IPS-11a (cell line): ENCODE measurements around the gene C1GALT1C1.
"Not testable (repeated sequence)": the region's sequence is repeated elsewhere in the genome, so short reads cannot be mapped to it uniquely, and the experiment has no call there.

Source experiments
- H3K4me3 ChIP-seq: one replicate; pipeline ENCODE4 v1.5.1; 2013; ENCODE audit warnings: low read depth, low read length, control low read depth

The C1GALT1C1 gene

DNA sequence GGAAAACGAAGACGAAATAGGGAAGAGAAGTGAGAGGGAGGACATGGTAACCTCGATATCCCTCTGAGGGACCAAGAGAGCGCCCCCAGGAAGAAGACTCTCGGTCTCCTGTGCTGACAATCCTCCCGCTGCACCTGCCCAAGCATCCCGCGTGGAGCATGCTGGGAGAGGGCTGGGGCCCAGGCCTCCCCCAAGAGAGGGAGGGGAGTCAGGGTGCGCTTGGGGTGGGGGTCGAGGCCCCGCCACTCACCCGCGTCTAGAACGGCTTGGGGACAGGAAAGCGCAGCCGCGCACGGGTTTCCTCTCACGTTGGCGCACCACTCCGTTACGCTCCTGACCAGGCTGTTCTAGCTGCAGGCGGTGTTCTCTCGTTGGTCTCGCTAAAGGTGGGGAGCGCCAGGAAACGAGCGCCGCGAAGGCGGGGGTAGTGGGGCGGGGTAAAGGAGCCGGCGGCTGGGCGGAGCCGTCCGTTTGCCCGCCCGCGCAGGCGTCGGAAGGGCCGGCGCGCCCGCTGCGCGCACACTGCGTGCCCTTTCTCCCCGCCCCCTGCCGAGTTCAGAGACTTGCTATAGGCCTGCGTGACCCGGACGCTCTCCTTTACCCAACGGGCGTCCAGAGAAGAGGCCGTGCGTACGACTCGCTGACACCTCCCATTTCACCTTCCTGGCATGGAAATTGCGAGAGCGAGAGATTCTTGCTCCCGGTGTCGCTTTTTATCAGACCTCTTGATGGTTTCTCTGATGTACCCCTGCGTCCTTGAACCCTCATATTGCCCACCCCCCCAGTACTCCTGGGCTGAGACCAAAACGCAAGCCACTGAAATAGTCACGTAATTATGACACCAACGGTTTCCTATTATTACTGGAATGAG lies at the start of gene C1GALT1C1:
Gene C1GALT1C1 (minus strand): TSS at position 388 of the 871 bp plus-strand sequence. CDS start 2,888 bp downstream, outside the sequence.
- H3K4me3 ChIP-seq: peak within 1 kb of the TSS; percentile 60

DNA sequence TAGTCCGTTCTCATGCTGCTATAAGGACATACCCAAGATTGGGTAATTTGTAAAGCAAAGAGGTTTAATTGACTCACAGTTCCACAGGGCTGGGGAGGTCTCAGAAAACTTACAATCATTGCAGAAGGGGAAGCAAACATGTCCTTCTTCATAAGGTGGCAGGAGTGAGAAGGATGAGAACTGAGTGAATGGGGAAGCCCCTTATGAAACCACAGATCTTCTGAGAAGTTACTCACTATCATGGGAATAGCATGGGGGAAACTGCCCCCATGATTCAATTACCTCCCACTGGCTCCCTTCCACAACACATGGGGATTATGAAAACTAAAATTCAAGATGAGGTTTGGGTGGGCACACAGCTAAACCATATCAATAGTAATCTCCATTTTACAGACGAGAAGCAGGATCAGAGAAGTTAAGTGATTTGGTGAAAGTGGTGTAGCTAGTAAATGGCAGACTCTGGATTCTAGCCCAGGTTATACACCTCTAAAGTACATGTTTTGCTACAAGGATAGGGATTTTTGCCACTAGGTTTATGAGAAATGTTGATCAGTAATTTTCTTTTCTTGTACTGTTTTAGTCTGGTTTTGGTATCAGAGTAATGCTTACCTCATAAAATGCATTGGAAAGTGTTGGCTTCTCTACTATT lies 47.3 kb upstream of the C1GALT1C1 start:
- no peak overlapping the region for H3K4me3 ChIP-seq

DNA sequence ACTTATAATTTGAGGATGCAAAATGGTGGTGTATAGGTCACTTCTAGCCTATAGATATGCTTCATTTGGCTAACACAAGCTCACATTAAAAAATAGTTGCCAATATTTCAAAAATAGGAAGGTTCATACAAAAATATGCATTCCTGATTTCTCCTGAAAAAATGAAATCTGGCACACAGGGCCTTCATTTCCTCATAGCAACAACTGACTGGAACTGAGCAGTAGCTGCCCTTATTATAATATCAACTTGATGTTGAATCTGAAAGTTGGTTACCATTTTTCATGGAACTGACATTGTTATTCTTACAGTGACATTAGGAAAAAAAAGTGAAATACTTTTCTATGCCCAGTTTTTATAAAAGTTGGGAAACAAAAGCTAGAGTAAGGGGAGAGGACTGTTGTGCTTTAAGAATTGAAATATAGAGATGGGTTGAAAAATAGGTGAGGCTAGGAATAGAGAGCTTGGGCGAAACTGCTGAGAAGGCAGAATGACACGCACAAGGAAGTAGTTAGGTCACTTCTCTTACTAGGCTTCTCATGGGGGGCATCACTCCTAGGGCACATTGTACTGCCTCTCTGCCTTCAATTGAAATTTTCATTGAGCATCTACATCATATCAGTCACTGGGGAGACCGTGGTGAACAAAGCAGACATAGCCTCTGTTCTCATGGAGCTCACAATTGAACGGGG lies 43.1 kb upstream of the C1GALT1C1 start:
- H3K4me3 ChIP-seq: no peak overlapping the region

DNA sequence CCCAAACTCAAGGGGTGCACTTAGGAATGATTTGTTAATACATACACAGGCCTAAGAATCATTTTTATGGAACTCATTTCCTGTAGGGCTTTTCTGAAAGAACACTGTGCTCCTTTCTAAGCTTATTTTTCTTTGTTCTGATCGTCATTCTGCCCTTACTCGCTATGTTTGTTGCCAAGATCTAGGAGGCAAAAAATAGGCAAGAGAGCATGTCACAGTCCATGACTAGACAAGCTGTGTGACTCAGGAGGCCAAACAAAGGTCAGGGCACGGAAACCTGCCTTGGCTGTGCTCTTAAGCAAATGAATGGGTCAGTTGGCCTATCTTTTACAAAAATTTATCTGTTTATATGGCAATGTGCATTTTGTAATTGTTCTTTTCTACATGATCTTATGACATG lies 42.5 kb upstream of the C1GALT1C1 start:
- H3K4me3 ChIP-seq: no peak overlapping the region

DNA sequence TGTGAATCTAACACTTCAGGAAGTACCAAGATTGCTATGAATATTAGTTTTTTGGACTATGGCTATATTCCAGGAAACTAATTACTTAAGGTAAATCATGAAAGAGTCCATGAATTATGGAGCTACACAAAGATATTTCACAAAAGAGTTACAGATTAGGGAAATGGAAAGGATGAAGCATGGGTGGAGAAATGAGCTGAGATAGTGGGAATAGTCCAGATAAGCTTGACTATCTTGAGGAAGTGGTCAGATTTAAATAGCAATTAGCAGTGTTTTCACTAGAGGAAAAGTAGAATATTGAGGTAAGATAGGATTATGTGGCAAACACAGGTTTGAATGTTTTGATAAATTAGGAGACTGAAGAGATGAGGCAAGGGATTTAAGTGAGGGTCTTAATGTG lies 42.1 kb upstream of the C1GALT1C1 start:
- H3K4me3 ChIP-seq: no peak overlapping the region

DNA sequence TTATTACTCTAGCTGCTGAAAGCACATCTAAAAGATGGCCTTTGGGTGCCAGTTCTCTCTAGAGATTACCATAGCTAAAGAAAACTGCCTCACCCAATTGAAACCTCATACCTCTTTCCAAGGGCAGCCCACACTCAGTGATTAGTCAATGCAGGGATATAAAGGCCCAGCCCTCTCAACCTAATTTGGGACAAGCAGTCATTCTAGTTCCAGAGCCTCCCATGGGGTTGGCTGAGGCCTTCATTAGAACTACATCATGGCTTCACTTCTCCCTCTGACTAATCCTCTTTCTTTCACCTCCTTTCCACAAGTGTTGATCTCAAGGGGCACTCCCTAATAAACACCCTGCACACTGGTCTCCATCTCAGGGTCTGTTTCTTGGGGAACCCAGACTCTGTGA lies 38.5 kb upstream of the C1GALT1C1 start:
- no peak overlapping the region for H3K4me3 ChIP-seq

DNA sequence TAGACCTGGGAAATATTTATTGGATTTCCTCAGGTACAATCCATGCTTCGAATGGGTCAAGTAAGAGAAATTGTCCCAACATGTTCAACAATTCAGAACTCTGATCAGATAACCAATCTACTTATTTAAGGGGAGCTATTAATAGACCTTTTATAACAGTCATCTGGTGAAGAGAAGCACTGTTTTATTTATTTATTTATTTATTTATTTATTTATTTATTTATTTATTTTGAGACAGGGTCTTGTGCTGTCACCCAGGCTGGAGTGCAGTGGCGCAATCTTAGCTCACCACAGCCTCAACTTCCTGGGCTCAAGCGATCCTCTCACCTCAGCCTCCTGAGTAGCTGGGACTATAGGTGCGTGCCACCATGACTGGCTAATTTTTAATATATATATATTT lies 34.7 kb upstream of the C1GALT1C1 start:
- H3K4me3 ChIP-seq: not testable (repeated sequence)

DNA sequence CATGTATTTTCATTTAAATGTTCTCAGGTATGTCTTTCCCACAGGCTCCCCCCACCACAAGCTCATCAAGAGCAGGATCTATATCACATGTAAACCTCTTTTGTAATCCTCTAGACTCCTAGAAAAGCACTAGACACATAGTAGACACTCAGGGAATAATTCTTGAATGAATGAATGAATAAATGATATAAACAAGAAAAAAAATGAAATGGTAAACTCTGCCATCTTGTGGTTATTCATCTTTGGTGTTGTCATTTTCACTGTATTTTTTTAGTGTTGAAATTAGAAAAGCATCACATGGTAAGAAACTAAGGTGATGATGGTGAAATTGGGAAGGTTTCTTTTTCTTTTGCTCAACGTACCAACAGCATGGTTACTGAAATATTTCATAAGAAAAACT lies 34.2 kb upstream of the C1GALT1C1 start:
- H3K4me3 ChIP-seq: no peak overlapping the region

DNA sequence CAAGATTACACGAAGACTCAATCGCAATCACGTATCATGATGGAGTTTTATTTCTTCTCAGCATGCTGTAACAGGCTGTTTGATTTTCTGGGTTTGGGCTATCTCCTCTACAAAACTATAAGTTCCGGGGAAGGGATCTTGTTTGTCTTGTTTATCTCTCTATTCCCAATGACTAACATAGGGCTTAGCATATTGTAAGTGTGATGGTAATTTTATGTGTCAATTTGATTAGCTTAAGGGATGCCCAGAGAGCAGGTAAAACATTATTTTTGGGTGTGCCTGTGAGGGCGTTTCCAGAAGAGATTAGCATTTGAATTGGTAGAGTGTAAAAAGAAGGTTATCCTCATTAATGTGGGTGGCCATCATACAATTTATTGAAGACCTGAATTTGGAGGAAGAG lies 32.8 kb upstream of the C1GALT1C1 start:
- no peak overlapping the region for H3K4me3 ChIP-seq

DNA sequence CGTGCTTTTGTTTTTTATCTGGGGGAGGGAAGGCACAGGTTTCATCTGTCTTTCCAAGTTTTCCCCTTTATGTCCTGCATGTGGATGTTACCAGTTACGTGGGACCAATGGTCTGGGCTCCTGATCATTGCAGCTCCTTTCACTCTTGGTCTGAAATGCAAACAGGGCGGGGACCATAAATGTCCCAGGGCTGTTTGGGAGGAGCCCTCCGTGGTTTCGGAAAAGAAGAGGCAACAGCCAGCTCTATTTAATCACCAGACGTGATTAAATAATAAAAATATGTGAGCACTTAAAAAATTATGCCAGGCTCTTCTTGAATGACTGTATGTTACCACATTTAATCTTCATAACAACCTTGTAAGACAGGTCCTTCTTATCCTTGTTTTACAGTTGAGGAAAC lies 30.8 kb upstream of the C1GALT1C1 start:
- no peak overlapping the region for H3K4me3 ChIP-seq

DNA sequence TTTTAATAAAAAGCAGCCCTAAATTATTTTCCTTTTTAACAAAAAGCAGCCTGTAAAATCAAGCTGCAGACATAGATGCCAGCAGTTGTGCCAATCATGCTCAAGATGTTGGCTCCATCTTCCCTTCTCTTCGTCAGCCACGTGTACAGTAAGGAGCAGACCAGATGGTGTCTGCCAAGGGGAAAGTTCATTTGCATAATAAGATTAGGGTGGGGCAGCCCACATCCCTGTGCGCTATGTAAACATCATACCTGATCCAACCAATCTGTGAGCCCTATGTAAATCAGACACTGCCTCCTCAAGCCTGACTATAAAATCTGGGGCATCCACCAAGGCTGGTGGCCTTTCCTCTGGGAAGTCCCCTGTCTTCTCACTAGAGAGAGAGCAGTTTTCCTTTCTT lies 23.1 kb upstream of the C1GALT1C1 start:
- H3K4me3 ChIP-seq: no peak overlapping the region

DNA sequence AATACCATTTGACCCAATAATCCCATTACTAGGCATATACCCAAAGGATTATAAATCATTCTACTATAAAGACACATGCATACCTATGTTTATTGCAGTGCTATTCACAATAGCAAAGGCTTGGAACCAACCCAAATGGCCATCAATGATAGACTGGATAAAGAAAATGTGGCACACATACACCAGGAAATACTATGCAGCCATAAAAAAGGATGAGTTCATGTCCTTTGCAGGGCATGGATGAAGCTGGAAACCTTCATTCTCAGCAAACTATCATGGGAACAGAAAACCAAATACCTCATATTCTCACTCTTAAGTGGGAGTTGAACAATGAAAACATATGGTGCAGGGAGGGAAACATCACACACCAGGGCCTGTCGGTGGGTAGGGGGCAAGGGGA lies 22.4 kb upstream of the C1GALT1C1 start:
- H3K4me3 ChIP-seq: not testable (repeated sequence)

DNA sequence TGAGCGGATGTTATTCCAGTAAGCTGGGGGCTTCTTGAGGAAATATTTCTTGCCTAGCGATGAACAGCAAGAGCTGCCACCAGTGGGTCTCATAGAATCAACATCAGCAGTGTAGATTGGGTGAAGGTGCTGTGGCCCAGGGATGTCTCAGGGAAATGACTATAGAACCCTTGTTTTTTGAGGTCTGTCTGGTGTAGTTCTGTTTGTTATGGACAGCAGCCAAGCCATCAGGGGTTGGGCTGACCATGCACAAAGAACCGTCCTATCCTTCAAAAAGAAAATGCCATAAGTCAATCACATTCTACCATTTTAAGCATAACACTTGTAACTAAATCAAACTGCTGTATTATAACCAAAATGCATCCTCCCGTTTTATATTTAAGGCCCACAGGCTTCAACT lies 17.3 kb upstream of the C1GALT1C1 start:
- H3K4me3 ChIP-seq: no peak overlapping the region

DNA sequence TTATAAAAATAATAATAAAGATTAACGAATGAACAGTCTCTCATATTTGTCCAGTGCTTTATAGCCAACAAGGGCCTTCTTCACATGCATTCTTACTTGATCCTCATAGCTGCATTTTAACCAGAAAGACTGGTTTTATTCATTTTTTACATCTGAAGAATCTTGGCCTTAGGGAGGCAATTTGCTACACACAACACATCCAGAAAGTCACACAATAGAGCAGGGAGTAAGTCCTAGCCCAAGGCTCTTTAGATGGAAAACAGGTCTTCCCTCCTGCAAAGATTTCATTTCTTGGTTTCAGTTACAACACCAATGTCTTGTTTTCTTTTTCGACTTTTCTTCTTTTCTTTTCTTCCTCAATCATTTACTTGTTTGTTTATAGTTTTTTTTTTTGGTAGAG lies 13.0 kb upstream of the C1GALT1C1 start:
- H3K4me3 ChIP-seq: no peak overlapping the region

DNA sequence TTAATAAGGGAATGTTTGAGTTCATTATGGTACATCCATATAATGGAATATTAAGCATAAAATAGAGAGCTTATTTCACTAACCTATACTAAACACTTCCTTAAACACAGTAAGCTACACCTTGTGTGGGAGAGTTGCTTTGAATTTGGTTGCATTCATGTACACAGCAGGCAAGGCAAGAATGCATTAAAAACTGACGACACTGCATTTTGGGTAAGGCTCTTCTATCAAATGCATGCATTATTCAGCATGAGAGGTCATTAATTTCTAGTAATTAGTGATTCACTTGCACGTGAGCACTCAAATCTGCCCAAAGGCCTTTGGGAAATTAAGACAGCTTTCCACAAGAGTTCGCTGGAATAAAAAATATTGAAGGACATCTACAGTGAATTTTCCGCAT lies 8.8 kb upstream of the C1GALT1C1 start:
- H3K4me3 ChIP-seq: no peak overlapping the region

DNA sequence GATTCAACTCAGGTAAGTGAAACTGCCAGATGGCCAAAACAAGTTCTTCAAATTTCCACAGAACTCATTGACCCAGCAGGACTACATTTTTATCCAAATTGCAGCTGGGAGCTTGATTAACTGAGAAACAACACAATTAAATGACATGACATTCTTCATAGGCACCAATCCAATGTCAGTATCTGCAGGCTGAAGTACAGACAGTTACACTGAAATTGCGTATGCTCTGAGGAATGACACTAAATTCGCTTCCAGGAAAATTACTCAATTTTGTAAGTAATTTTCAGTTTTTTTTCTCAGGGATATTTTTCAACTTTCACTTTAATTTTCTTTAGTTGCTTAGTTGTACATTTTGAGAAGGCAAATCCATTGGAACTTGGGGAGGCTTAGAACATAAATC lies 4.5 kb downstream of the C1GALT1C1 start:
- no peak overlapping the region for H3K4me3 ChIP-seq

DNA sequence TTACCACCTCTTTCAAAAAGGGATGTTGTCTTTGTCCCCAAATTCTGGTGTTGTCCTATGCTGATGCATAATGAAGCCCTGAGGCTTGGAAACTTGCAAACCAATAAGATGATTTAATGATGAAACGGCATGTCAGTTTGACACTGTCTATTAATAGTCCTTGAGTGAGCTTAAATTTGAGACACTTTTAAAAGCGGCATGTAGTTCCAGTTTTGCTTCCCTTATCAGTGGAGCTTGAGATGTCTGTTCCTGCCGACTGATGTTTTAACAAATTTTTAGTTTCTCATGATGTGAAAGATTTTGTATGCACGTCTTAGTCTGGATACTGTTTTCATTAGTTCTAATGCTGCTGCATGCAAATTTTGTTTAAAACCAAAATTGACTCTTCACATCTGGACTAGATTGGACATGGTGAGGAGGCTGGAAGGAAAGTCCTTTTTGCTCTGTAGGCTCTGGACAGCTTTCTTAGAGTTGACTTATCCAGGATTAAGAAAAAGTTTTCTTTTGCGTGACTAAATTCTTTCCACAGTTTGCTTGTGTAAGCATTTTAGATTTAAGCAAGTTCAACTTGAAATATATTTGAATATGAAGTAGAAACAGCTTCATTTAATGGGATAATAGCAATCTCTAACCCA lies 11.7 kb downstream of the C1GALT1C1 start:
- no peak overlapping the region for H3K4me3 ChIP-seq

DNA sequence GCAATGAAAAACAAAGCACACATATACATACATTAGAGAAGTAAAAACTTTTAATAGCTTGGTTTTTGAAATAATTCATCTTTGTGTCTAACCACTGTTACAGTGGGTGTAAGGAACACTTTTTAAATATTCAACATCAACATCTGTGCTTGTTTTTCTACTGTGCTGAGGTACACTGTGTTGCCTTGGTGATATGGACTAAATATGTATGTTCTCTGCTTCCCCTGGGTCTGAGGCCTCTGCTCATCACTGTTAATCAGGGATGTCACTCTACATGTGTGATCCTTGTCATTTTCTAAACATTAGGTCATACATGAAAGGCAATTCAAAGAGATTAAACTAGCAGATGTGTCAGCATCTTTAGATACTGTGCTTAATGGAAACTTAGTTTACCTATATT lies 15.0 kb downstream of the C1GALT1C1 start:
- no peak overlapping the region for H3K4me3 ChIP-seq

DNA sequence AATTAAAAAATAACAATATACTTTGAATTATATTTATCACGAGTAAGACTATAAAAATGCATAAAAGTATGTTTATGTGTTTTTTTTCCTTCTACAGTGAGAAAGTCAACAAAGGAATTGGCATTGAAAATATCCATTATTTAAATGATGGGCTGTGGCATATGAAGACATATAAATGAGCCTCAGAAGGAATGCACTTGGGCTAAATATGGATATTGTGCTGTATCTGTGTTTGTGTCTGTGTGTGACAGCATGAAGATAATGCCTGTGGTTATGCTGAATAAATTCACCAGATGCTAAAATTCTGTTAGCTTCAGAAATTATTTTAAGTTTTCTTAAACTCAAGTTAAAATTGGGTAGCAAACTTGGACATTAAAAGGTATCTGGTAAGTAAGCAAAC lies 17.8 kb downstream of the C1GALT1C1 start:
- H3K4me3 ChIP-seq: no peak overlapping the region

DNA sequence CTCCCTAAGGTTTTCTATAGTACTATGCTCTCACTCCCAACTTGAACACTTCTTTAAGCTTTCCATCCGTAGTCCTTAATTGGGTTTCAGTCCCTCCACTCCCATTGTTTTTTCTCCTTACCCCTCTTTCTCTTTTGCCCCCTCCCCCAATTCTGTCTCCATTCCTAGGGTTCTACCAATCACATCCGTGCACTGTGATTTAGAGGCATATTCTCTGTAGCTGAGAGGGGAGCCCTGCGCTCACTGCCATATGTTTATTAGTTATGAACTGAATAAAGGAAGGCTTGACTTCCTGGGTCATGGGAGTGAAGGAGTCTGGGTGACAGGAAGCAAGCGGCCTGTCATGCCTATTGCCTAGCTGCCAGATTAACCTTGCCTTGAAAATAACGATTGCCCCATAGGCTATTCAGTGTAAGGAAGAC lies 25.5 kb downstream of the C1GALT1C1 start:
- peak overlapping the region; percentile 69 for H3K4me3 ChIP-seq

DNA sequence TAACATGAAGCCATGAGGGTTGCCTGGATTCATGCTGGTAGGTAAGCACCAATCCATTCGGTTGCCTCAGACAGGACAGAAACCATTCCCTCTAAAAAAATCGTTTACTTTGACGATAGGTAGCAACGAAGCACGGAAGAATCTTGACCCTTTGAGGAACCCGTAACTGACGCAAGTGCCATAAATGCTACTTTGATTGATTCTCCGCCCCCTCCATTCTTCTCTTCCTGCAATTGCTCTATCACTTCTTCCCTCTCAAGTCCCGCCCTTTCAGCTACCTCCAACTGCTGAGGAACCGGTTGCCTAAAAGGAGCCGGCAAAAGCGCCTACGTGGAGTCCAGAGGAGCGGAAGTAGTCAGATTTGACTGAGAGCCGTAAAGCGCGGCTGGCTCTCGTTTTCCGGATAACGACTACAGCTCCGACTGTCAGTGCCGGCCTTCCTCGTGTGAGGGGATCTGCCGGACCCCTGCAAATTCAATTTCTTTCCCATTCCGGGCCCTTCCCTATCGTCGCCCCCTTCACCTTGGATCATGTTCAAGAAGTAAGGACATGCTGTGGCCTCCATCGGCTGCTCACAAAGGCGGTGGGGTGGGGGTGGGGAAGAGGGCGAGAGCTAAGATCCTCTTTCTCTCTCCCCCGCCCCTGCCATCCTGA lies 26.0 kb downstream of the C1GALT1C1 start, which contains the start of gene MCTS1:
Gene MCTS1 (plus strand): TSS at position 395 of the 654 bp plus-strand sequence. CDS start 136 bp downstream, at position 531.
- peak within 1 kb of the TSS; percentile 69 for H3K4me3 ChIP-seq
